Measurements from ENCODE around the gene WFDC1.

The WFDC1 gene

GRCh38 chr16:84279881-84280280 lies 14.8 kb upstream of the WFDC1 start:
- no peak overlapping the region for H3K9ac ChIP-seq
- H3K27ac ChIP-seq = no peak overlapping the region
- no peaks in the 10 kb centered on the region for H3K9me3 ChIP-seq (ENCODE audit: control insufficient read depth, low read length)
- no peak overlapping the region for H2AFZ ChIP-seq
- no peak overlapping the region for H3K4me3 ChIP-seq (ENCODE audit: low read depth, low read length)
- no peak overlapping the region for H3K4me2 ChIP-seq (ENCODE audit: low read length)
- no peaks in the 10 kb centered on the region for H3K4me1 ChIP-seq
- H3K79me2 ChIP-seq = no peaks in the 10 kb centered on the region
- no peak for TF ChIP-seq CTCF (IDR thresholded peaks at IDR 0.05)
- H3K27me3 ChIP-seq (ENCODE audit: control insufficient read depth, insufficient read depth, low read length) = peaks cover 3% of the 10 kb centered on the region
- H3K36me3 ChIP-seq (ENCODE audit: control insufficient read depth, insufficient read depth, low read length) = no peaks in the 10 kb centered on the region

GRCh38 chr16:84281074-84281473 lies 13.6 kb upstream of the WFDC1 start:
- Histone ChIP-seq H3K79me2 (no peaks in the 10 kb centered on the region), H3K4me2 (ENCODE audit: low read length) (no peak overlapping the region), H3K27me3 (ENCODE audit: control insufficient read depth, insufficient read depth, low read length) (no peaks in the 10 kb centered on the region)

GRCh38 chr16:84282533-84282932 lies 12.1 kb upstream of the WFDC1 start:
- Histone ChIP-seq H3K36me3 (ENCODE audit: control insufficient read depth, insufficient read depth, low read length) (no peaks in the 10 kb centered on the region), H2AFZ (no peak overlapping the region), H3K4me3 (ENCODE audit: low read depth, low read length) (no peak overlapping the region), H3K4me1 (no peaks in the 10 kb centered on the region), H3K27me3 (ENCODE audit: control insufficient read depth, insufficient read depth, low read length) (no peaks in the 10 kb centered on the region), H3K9ac (no peak overlapping the region), H3K27ac (no peak overlapping the region), H3K9me3 (ENCODE audit: control insufficient read depth, low read length) (no peaks in the 10 kb centered on the region), H3K4me2 (ENCODE audit: low read length) (no peak overlapping the region), H3K79me2 (no peaks in the 10 kb centered on the region)
- TF ChIP-seq CTCF (IDR thresholded peaks at IDR 0.05) = no peak

More at GRCh38 chr16:84281074-84281473, 13.6 kb upstream of the WFDC1 start:
- no peak overlapping the region for H2AFZ ChIP-seq
- H3K4me1 ChIP-seq = no peaks in the 10 kb centered on the region
- H3K4me3 ChIP-seq (ENCODE audit: low read depth, low read length) = no peak overlapping the region
- H3K9me3 ChIP-seq (ENCODE audit: control insufficient read depth, low read length) = no peaks in the 10 kb centered on the region
- TF ChIP-seq CTCF (IDR thresholded peaks at IDR 0.05) = no peak
- H3K9ac ChIP-seq = no peak overlapping the region
- H3K27ac ChIP-seq = no peak overlapping the region
- H3K36me3 ChIP-seq (ENCODE audit: control insufficient read depth, insufficient read depth, low read length) = no peaks in the 10 kb centered on the region

- TF ChIP-seq CTCF (IDR thresholded peaks at IDR 0.05) = no peak
- peak overlapping the region; percentile 29 for H3K27ac ChIP-seq
- H3K9me3 ChIP-seq (ENCODE audit: control insufficient read depth, low read length) = no peaks in the 10 kb centered on the region
- no peaks in the 10 kb centered on the region for H3K27me3 ChIP-seq (ENCODE audit: control insufficient read depth, insufficient read depth, low read length)
- no peaks in the 10 kb centered on the region for H3K79me2 ChIP-seq
- H3K4me1 ChIP-seq = no peaks in the 10 kb centered on the region
- H3K9ac ChIP-seq = no peak overlapping the region
- no peaks in the 10 kb centered on the region for H3K36me3 ChIP-seq (ENCODE audit: control insufficient read depth, insufficient read depth, low read length)
- no peak overlapping the region for H3K4me2 ChIP-seq (ENCODE audit: low read length)
- no peak overlapping the region for H3K4me3 ChIP-seq (ENCODE audit: low read depth, low read length)
- H2AFZ ChIP-seq = no peak overlapping the region
Observed at GRCh38 chr16:84283314-84284153, 11.1 kb upstream of the WFDC1 start.

Data from parathyroid adenoma (tissue), 2 donors.